Renal pelvis (tissue), 4 donors: ENCODE measurements around the gene PPP6R2. TPM values are rescaled to one million over a fixed set of nuclear protein-coding genes. Genes with fewer than 3 reads are reported as not detected.
A peak's percentile ranks its signal among the peaks of the same experiment; 100 is the strongest.
"Not testable (repeated sequence)": the region's sequence is repeated elsewhere in the genome, so short reads cannot be mapped to it uniquely, and the experiment has no call there.

Experiments used
- DNase-seq: peaks from one replicate; pipeline ENCODE4 v3.0.0-alpha.2; 2013
- polyA plus RNA-seq, 3 donors: library from polyadenylated mRNA; unstranded; fragments of 120-200 nt; gene quantifications; one replicate each; pipeline ENCODE4 v1.2.1, GENCODE V29; 2013; ENCODE audit not compliant: insufficient read length in 3 of 3

PPP6R2 gene
- polyA plus RNA-seq, 3 donors, result 46.5 to 54.7 (median 50.5) TPM

- no peak for DNase-seq
Measured at GRCh38 chr22:50315289-50316113, 27.6 kb upstream of the PPP6R2 start.

- DNase-seq, result no peak
Measured at GRCh38 chr22:50316114-50317065, 26.7 kb upstream of the PPP6R2 start.

- no peak for DNase-seq
Measured at GRCh38 chr22:50317178-50317577, 25.9 kb upstream of the PPP6R2 start.

DNA sequence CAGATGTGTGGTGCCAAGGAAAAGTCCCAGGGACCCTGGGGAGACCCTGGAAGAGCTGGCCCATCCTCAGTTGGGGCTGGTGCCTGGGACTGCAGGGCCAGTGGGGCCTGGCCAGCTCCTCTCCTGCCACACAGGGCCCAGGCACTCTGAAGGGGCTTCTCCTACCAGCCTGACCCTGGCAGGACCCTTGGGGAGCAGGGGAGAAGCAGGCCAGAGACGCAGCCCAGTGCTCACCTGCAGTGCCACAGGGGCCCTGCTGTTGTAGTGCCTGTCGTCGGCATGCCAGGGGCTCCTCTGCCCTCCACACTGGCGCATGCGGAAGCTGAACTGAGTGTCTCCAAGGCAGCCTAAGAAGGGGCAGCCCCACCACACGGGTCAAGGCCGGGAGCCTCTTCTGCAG is 25.5 kb upstream of the PPP6R2 start:
- no peak for DNase-seq

GRCh38 chr22:50318356-50318697 is 24.8 kb upstream of the PPP6R2 start:
- no peak for DNase-seq

DNA sequence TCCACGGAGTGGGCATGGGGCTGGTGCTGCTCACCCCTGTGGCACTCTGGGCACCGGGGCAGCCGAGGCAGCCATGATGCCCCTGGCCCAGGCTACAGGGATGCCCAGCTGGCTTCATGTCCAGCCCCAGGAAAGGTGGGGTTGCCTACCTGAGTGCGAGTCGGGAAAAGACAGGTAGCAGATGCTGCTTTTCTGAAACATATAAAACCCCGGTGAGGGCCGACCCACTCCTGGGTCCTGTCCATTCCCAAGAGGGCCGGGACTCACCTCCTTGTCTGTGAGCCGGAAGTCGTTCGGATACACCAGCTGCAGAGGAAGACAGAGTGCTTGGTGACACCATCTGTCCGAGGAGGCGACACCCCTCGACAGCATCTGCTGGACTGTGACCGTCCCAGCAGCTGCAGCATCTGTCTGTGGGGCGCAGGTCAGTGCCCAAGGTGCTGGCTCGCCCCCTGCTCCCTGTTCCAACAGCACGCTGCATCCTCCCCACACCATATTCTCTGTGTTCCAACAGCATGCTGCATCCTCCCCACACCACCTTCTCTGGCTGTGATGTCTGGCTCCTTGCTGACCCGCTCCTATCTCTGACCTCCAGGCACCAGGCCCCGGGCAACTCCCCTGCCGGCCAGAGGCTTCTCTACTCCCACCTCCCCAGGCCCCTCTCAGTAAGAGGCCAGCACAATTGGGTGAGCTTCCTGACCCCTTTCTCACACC is 24.3 kb upstream of the PPP6R2 start:
- no peak for DNase-seq

- no peak for DNase-seq
Measured at GRCh38 chr22:50319503-50319951, 23.6 kb upstream of the PPP6R2 start.

DNA sequence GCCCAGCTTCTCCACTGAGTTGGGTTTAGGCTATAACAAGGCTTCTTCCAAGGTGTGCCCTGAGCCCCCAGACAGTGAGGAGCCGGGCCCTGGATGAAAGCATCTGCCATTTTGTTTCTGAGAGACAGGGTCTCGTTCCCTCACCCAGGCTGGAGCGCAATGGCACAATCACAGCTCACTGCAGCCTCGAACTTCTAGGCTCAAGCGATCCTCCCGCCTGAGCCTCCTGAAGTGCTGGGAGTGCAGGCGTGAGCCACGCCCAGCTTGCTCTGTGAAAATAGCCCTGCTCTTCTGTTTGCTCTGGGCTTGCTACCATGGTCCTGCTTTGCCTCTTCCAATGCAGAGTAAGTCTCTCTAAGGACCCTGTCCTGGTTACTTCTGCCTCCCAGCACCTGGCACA is 23.0 kb upstream of the PPP6R2 start:
- DNase-seq, result no peak

DNA sequence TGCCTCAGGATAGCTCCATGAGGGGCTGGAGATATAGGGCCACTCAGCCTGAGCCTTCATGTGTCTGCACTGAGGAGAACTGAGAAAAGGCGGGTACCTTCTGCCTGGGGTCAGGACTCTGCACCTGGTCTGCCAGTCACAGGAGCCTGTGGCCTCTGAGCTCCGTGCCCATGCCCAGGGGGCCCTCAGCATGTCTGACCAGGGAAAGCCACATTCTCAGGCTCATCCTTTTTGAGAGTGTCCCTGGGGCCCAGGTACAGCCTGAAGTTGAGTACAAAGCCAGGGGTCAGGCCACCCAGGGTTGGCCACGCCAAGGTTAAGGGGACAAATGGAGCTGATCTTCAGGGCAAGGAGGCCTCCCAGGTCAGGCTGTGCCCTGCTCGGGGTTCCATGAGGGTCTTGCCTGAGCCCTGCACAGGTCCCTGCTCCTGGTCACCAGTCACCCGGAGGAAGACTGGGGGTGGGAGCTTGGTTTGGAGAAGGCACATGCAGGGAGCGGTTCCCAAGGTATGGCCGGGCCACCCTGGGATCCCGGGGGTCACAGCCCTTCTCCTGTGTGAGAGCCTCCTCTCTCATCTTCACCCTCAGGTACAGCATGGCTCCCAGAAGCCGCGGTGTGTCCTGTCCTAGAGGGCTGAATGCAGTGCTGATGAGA is 22.3 kb upstream of the PPP6R2 start:
- no peak for DNase-seq

- DNase-seq, result not testable (repeated sequence)
Measured at GRCh38 chr22:50322382-50323104, 20.6 kb upstream of the PPP6R2 start.

DNA sequence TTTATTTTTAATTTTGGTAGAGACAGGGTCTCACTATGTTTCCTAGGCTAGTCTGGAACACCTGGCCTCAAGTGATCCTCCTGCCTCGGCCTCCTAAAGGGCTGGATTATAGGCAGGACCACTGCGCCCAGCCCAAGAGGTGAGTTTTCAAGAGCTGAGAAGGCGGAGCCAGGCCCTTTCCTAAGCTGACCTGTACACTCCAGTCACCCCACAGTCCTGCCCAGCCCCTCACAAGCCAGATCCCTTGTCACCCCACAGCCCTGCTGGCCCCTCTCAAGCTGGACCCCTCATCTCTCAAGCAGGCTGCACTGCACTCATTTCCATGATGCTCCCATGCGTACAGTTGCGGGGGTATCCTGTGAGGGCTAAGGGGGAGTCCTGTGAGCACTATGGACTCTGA is 19.2 kb upstream of the PPP6R2 start:
- DNase-seq, result no peak

- no peak for DNase-seq
Measured at GRCh38 chr22:50325444-50326224, 17.5 kb upstream of the PPP6R2 start.

DNA sequence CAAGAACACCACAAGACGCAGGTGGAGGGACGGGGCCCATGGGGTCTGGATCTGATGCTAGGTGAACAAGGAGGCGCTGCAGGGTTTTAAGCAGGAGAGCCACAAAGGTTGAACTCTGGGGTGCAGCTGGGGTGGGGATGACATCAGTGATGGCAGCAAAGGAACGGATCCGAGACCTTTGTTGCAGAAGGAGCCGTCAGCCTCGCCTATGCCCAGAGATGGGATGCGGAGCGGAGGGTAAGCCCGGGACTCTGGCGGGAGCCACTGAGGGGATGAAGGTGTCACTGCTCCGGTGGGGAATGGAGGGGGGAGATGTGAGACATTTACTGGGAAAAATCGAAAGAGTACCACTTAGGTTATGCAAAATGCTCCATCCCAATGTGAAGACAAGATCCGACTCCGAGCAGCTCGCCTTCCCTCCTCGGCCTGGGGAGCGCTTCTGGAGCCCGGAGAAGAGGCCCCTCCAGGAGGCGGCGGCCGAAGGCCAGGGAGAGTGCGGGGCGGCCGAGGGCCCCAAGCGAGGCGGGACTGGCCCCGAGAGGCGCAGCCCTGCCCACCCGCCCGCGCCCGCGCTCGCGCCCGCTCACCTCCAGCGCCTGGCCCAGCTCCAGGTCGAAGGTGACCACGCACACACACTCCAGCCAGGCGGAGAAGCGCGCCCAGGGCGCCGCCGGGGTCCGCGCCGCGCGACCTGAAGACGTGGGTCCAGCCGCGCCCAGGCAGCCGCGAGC is 16.7 kb upstream of the PPP6R2 start:
- DNase-seq, result no peak

- peak; percentile 87 for DNase-seq
Measured at GRCh38 chr22:50326956-50327710, 16.0 kb upstream of the PPP6R2 start, which contains the start of gene DENND6B. TSS of gene DENND6B (minus strand) at chr22:50327012. CDS start at chr22:50326988, 24 bp downstream.

- no peak for DNase-seq
Measured at GRCh38 chr22:50327711-50328019, 15.5 kb upstream of the PPP6R2 start.

GRCh38 chr22:50329236-50329635 is 13.9 kb upstream of the PPP6R2 start:
- no peak for DNase-seq

DNA sequence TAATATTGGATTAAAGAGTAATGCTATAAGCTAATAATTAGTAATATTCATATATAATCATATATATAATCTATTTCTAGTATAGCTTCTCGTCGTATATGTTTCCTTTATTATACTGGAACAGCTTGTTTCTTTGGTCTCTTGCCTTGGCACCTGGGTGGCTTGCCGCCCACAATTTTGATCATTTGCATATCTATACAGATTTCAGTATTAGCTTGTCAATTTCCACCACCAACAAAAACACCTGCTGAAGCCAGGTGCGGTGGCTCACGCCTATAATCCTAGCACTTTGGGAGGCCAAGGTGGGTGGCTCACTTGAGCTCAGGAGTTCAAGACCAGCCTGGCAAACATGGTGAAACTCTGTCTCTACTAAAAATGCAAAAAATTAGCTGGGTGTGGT is 8.7 kb upstream of the PPP6R2 start:
- DNase-seq, result not testable (repeated sequence)

DNA sequence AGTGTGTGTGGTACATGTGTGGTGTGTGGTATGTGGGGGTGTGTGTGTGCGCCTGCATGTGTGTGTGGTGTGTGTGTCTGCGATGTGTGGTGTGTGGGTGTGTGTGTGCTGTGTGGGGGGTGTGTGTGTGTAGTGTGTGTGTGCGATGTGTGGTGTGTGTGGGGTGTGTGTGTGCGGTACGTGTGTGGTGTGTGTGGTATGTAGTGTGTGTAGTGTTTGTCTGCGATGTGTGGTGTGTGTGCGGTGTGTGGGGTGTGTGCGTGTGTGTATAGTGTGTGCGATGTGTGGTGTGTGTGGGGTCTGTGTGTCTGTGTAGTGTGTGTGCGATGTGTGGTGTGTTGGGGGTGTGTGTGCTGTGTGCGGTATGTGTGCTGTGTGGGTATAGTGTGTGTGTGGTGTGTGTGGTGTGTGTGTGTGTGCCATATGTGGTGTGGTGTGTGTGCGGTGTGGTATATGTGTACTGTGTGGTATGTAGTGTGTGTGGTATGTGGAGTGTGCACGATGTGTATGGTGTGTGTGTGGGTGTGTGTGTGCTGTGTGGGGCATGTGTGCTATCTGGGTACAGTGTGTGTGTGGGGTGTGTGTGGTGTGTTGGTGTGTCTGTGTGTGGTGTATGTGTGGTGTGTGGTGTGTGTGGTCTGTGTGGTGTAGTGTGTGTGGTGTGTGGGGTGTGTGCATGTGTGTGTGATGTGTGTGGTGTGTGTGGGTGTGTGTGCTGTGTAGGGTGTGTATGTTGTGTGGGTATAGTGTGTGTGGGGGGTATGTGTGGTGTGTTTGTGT is 5.7 kb upstream of the PPP6R2 start:
- no peak for DNase-seq
